ENCODE measurements around the gene PLS1.
"Not testable (repeated sequence)": the region's sequence is repeated elsewhere in the genome, so short reads cannot be mapped to it uniquely, and the experiment has no call there.

Gene PLS1

GRCh38 chr3:142595951-142596725, at the start of gene PLS1:
Gene PLS1, plus strand, starts transcription at chr3:142596393. Its CDS starts 67,845 bp downstream, at chr3:142664238.
- H3K4me3 ChIP-seq (ENCODE audit: low read length), result peak within 1 kb of the TSS; percentile 82
- no peak for TF ChIP-seq CTCF (conservative IDR thresholded peaks at IDR 0.05; ENCODE audit: low read depth, low read length)
- DNase-seq (ENCODE audit: low read depth), result peak; percentile 56

GRCh38 chr3:142549986-142550385, 46.2 kb upstream of the PLS1 start:
- no peak for TF ChIP-seq CTCF (conservative IDR thresholded peaks at IDR 0.05; ENCODE audit: low read depth, low read length)
- DNase-seq (ENCODE audit: low read depth), result no peak
- no peak overlapping the region for H3K4me3 ChIP-seq (ENCODE audit: low read length)

GRCh38 chr3:142552579-142552978, 43.6 kb upstream of the PLS1 start:
- not testable (repeated sequence) for DNase-seq (ENCODE audit: low read depth); H3K4me3 ChIP-seq (ENCODE audit: low read length)

GRCh38 chr3:142553741-142554140, 42.5 kb upstream of the PLS1 start:
- DNase-seq (ENCODE audit: low read depth), result no peak
- no peak overlapping the region for H3K4me3 ChIP-seq (ENCODE audit: low read length)
- no peak for TF ChIP-seq CTCF (conservative IDR thresholded peaks at IDR 0.05; ENCODE audit: low read depth, low read length)

GRCh38 chr3:142560118-142560517, 36.1 kb upstream of the PLS1 start:
- DNase-seq (ENCODE audit: low read depth), result no peak
- TF ChIP-seq CTCF (conservative IDR thresholded peaks at IDR 0.05; ENCODE audit: low read depth, low read length), result no peak

GRCh38 chr3:142563496-142563997, 32.6 kb upstream of the PLS1 start:
- no peak for TF ChIP-seq CTCF (conservative IDR thresholded peaks at IDR 0.05; ENCODE audit: low read depth, low read length)
- DNase-seq (ENCODE audit: low read depth), result no peak
- no peak overlapping the region for H3K4me3 ChIP-seq (ENCODE audit: low read length)

More at GRCh38 chr3:142560118-142560517, 36.1 kb upstream of the PLS1 start:
- H3K4me3 ChIP-seq (ENCODE audit: low read length), result no peak overlapping the region

- TF ChIP-seq CTCF (conservative IDR thresholded peaks at IDR 0.05; ENCODE audit: low read depth, low read length), result no peak
- no peak overlapping the region for H3K4me3 ChIP-seq (ENCODE audit: low read length)
- DNase-seq (ENCODE audit: low read depth), result no peak
Observed at GRCh38 chr3:142566096-142566495, 30.1 kb upstream of the PLS1 start.

Measured in retinal pigment epithelial cell (primary cell).